ENCODE data around the gene LILRB5.

The LILRB5 gene

DNA sequence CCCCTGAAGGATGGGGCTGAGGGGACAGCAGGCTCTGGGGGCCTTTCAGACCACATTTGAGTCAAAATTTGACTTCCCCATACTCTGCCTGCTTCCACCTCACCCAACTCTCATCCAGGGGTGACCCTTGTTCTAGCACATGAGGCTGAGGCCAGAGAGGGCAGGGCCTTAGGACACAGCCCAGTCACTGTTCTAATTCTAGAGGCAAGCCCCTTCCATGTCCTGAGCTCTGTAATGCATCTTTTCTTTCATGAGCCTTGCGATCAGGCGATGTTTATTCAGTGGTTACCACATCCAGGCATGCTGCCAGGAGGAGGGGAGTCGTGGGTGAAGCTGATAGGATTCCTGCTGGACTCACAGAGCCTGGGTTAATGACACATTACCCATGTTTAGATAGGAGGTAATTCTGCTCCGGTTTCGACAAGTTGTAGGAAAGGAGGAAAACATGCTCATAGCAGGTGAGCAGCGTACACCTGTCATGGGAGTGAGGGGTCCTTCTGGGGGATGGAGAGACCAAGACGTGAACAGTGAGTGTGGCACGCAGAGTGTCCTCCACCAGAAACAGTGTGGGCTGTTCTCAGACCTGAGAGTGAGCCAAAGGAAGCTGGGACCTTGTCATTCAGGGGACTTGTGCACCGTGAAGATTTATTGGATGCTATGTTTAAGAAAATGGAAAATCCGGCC is 47.1 kb downstream of the LILRB5 start:
- peak; percentile 62 to 67 for DNase-seq

DNA sequence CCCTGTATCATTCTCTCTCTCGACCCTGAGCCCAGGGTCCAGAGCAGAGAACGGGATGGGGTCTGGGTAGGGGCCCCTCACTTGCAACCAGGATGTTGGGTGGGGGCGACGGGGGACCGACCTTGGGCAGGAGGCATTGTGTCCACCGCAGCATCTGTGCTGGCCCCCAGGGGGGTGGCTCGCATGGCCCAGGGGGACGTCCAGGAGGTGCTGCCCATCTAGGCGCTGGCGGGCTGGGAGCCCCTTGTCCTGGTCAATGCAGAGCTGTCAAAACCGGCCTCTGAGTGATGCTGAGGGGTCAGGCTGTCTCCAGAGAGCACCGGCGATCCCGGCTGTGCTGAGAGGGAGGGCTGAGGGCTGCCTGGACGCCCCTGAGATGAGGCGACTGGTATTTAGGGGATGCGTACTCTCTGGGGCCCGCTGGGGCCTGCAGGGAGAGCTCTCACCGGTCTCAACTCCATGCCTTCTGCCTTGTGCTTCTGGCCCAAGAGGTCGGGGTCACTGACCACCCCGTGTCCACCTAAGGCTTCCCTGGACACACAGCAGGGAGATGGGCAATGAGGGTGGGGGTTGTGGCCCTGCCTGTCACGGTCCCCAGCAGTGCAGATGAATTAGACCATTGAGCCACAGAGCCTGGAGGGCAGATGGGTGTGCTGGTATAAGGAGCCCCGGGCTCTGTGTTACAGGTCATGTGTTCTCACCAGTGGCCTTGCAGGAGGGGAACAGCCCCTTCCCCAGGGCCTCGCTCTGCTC is 47.8 kb downstream of the LILRB5 start:
- DNase-seq = peak; percentile 70 to 72

DNA sequence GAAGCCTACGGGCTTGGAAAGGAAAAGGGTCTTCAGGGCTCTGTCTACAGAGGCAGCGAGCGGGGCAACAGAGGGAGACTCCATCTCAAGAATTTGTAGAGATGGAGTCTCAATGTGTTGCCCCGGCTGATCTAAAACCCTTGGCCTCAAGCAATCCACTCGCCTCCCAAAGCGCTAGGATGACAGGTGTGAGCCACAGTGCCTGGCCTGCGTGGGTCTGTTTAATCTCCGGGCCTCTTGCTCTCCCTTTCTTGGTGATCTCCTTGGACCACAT is 48.4 kb downstream of the LILRB5 start:
- peak in 1 of 2 experiments; percentile 79 for DNase-seq

DNA sequence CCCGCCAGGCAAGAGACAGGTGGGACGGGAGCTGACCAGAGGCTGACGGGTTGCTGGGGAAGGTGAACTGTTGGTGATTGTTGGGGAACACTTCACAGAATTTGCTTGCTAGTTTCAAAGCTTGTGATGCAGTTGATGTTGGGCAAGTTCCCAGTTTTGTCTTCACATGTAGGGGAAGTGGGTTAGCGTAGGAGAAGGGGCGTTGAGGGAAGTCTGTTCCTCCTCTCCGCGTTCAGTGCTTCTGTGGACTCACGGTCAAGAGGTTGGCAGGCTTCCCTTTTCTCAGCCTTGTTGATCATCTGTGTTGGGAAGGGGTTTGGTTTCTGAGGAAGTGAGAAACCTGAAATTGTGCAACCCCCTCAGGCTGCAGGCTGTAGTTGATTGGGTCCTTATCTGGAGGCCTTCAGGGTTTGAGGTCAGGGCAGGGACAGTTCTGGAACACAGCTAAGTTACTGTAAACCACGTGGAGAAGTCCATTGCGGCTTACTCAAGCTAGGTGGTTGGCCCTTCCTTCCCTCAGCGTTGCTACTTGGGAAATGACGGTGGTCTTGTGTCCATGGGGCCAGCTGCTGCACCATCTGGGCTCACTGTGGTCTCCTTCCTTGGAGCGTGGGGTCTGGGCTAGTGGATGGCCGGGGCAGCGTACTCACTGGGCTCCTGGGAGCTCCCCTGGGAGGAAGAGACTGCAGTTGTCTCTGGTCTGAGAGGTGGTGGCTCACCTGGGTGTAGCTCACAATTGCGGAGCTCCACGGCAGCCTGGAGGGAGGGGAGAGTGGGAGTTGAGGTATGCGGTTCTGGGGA is 48.9 kb downstream of the LILRB5 start:
- peak; percentile 81 to 82 for DNase-seq

DNA sequence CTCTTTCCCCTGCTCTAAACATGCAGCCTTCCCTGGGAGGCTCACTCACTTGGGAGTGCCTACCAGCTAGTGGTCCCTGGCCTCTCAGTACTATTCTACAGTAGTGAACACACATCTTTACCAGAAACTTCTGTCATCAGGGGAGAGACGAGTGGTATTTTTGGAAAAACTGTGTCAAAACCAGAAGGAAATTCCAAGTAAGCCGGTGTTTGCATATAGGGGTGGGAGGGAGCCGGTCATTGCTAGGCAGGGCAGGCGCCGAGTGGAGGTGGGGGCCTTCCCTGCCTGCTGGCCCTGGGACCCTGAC is 49.4 kb downstream of the LILRB5 start:
- no peak for DNase-seq

DNA sequence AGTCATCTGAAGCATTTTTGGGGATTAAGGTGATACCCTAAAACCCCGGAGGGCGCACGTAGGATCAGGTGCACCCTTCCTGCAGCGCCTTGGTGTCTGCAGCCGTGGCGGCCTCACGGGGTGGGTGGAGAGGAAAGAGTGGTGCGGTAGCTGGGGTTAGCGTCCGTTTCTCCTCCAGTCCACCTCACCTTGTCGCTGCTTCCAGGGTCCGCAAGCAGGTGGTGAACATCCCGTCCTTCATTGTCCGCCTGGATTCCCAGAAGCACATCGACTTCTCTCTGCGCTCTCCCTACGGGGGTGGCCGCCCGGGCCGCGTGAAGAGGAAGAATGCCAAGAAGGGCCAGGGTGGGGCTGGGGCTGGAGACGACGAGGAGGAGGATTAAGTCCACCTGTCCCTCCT is 49.9 kb downstream of the LILRB5 start:
- peak; percentile 59 to 61 for DNase-seq

DNA sequence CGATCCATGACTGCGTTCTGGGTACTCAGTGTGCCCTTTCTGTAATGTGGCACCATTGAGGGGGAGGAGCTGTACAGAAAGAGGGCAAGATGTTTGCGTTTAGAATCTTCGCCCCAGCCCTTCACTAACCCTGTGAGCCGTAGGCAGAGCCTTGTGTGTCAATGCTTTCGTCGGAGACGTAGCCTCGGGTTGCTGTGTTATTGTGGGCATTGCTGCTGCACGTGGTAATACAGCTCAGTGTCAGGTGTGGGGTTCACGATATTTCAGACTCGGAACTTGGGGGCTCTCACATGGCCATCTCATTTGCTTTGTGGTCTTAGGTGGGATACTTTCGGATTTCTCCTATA is 50.3 kb downstream of the LILRB5 start:
- DNase-seq = no peak

DNA sequence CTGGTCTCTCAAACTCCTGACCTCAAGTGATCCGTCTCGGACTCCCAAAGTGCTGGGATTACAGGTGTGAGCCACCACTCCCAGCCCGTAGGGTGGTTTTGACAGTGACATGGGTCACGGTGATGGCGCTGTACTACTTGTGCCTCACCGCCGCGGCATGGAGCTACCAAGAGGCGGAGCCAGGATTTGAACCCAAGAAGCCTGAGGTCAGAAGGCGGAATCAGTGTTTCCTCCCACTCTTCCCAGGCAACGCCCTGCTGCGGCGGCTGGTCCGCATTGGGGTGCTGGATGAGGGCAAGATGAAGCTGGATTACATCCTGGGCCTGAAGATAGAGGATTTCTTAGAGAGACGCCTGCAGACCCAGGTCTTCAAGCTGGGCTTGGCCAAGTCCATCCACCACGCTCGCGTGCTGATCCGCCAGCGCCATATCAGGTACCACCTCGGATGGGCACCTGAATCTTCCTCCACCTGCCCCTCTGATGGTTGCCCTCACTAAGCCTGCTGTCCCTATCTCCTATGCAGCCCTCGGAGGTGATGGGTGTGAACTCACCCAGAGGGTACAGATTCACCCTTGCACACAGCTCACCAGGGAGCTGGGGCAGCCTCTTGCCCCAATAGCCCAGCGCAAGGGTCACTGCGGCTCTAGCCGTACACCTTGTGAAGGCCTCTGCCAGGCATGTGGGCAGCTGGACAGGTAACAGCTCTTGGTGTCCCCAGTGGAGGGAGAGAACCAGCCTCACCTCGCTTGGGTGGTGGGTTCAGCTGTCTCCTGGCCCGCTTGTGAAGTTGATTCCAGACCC is 50.8 kb downstream of the LILRB5 start:
- peak; percentile 55 for DNase-seq

DNA sequence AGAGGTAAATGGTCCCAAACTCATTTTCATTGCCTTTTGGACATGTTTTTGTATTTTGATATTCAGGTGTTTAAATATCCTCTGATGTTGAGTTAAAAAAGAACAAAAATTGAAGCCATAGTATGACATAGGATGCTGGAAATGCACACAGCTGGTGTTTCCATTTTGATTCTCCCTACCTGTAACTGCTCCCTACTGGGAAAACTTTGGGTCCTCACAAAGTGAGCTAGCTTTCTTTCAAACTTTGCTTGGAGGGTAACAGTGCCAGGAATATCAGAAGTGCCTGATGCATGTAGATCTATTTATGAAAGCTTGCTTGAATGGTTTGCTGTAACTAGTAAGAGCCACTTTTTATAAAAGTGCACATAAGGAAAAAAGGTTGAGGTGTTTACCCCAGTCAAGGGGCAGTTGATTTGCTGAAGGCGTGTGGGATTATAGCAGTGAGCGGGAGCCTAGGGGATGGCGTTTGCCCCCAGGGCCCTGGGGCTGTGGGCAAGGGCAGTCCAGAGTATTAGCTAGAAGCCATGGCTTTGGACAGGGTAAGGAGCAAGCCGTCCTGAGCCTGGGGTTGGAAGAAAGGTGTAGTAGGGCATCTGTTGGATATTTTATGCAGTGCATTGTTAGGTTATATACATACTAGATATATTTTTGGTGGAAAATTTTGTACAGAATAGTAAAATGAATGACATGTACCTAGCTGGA is 52.2 kb downstream of the LILRB5 start:
- DNase-seq = no peak

DNA sequence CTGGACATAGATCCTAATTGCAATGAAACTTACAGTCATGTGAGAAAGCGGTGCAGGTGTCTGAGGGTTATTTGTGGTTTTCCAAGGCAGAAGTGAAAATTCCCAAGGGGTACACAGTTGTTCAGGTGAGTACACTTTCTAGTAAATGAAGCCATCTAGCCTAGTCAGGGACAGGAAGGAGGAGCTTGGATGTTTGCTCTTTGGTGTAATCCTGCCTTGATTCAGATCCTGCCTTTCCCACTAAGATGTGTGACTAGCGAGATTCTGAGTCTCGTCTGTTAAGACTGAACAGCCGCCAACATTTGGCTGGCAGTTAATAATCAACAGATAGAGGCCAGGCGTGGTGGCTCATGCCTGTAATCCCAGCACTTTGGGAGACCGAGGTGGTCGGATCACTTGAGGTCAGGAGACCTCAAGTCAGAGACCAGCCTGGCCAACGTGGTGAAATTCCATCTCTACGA is 53.9 kb downstream of the LILRB5 start:
- DNase-seq = no peak

DNA sequence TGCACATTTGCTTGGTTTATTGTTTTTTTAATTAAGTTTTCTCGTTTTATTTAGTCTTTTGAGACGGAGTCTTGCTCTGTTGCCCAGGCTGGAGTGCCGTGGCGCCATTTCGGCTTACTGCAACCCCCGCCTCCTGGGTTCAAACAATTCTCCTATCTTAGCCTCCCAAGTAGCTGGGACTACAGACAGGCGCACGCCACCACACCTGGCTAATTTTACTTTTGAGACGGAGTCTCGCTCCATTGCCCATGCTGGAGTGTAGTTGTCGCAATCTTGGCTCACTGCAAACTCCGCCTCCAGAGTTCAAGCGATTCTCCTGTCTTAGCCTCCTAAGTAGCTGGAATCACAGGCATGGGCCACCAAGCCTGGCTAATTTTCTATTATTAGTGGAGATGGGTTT is 55.1 kb downstream of the LILRB5 start:
- DNase-seq = no peak

DNA sequence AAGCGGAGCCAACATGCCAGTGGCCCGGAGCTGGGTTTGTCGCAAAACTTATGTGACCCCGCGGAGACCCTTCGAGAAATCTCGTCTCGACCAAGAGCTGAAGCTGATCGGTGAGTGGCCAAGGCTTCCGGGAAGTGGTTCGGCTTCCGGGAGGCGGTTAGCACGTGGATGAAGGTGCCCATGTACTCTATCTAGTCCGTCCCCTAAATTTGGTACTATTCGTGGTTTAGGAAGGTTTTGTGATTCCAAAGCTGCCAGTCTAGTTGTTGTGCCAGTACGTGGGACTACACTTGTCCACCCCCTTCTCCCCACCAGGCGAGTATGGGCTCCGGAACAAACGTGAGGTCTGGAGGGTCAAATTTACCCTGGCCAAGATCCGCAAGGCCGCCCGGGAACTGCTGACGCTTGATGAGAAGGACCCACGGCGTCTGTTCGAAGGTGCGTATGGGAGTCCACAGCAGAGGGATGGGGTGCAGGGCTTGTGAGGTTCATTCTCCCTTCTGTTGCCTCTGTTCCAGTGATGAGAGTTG is 55.8 kb downstream of the LILRB5 start:
- DNase-seq = no peak

All from activated T-cell treated with anti-CD3 and anti-CD28 coated beads, Interleukin-2, amount 50 U/mL, for 48 hours (primary cell).